NCI-H345 treated with DMSO at 0.1 percent for 48 hours (cell line): ENCODE measurements around the gene RAD51.

Source experiments
- DNase-seq: peaks from one replicate; lab custom pipeline; 2025; ENCODE audit not compliant: unreplicated experiment; lab: John Stamatoyannopoulos, UW

The RAD51 gene

GRCh38 chr15:40721701-40722100 is 26.7 kb downstream of the RAD51 start:
- DNase-seq, result no peak

- DNase-seq, result no peak
Observed at GRCh38 chr15:40722354-40722753, 27.4 kb downstream of the RAD51 start.

- DNase-seq, result no peak
Observed at GRCh38 chr15:40722934-40723333, 28.0 kb downstream of the RAD51 start.

GRCh38 chr15:40723919-40724318 is 28.9 kb downstream of the RAD51 start:
- no peak for DNase-seq

GRCh38 chr15:40731034-40731433 is 36.1 kb downstream of the RAD51 start:
- no peak for DNase-seq

- DNase-seq, result no peak
Observed at GRCh38 chr15:40736575-40736974, 41.6 kb downstream of the RAD51 start.

- no peak for DNase-seq
Observed at GRCh38 chr15:40737048-40737447, 42.1 kb downstream of the RAD51 start.

GRCh38 chr15:40739047-40739446 is 44.1 kb downstream of the RAD51 start:
- no peak for DNase-seq

GRCh38 chr15:40739854-40740253 is 44.9 kb downstream of the RAD51 start:
- DNase-seq, result no peak

- no peak for DNase-seq
Observed at GRCh38 chr15:40743485-40743901, 48.5 kb downstream of the RAD51 start.

GRCh38 chr15:40743921-40744814 is 49.2 kb downstream of the RAD51 start:
- no peak for DNase-seq

GRCh38 chr15:40744815-40745152 is 49.8 kb downstream of the RAD51 start:
- no peak for DNase-seq

- DNase-seq, result peak; percentile 1
Observed at GRCh38 chr15:40746916-40747418, 52.0 kb downstream of the RAD51 start.

GRCh38 chr15:40747685-40748631 is 53.0 kb downstream of the RAD51 start:
- DNase-seq, result no peak

- DNase-seq, result no peak
Observed at GRCh38 chr15:40749151-40749630, 54.2 kb downstream of the RAD51 start.

GRCh38 chr15:40750885-40751284 is 55.9 kb downstream of the RAD51 start:
- DNase-seq, result no peak

- no peak for DNase-seq
Observed at GRCh38 chr15:40751745-40752144, 56.8 kb downstream of the RAD51 start.

- DNase-seq, result no peak
Observed at GRCh38 chr15:40754574-40754882, 59.6 kb downstream of the RAD51 start.

GRCh38 chr15:40754883-40755811 is 60.2 kb downstream of the RAD51 start, which contains the start of gene RMDN3:
Gene RMDN3 (minus strand): TSS chr15:40755254. CDS start chr15:40754783, 471 bp downstream.
- DNase-seq, result peak; percentile 80

GRCh38 chr15:40755812-40756208 is 60.8 kb downstream of the RAD51 start:
- peak; percentile 15 for DNase-seq
